Left hindlimb (tissue), 1 donor: ENCODE measurements around the gene ENPEP.
"Not testable (repeated sequence)": the region's sequence is repeated elsewhere in the genome, so short reads cannot be mapped to it uniquely, and the experiment has no call there.

ENCODE experiments used
- DNase-seq: peaks from one replicate; pipeline ENCODE4 v3.0.0-alpha.2; 2018

The ENPEP gene

GRCh38 chr4:110527156-110527555, 51.2 kb downstream of the ENPEP start:
- DNase-seq = no peak

GRCh38 chr4:110532901-110533589, 57.1 kb downstream of the ENPEP start:
- no peak for DNase-seq

- DNase-seq = no peak
Measured at GRCh38 chr4:110533590-110533910, 57.6 kb downstream of the ENPEP start.

- no peak for DNase-seq
Measured at GRCh38 chr4:110533940-110534339, 58.0 kb downstream of the ENPEP start.

GRCh38 chr4:110540581-110540980, 64.6 kb downstream of the ENPEP start:
- DNase-seq = no peak

GRCh38 chr4:110540982-110541451, 65.1 kb downstream of the ENPEP start:
- no peak for DNase-seq

GRCh38 chr4:110543577-110543976, 67.6 kb downstream of the ENPEP start:
- DNase-seq = no peak

- no peak for DNase-seq
Measured at GRCh38 chr4:110544594-110544993, 68.6 kb downstream of the ENPEP start.

- DNase-seq = no peak
Measured at GRCh38 chr4:110550260-110550659, 74.3 kb downstream of the ENPEP start.

GRCh38 chr4:110553197-110553596, 77.2 kb downstream of the ENPEP start:
- no peak for DNase-seq

- no peak for DNase-seq
Measured at GRCh38 chr4:110567214-110567613, 91.3 kb downstream of the ENPEP start.

- not testable (repeated sequence) for DNase-seq
Measured at GRCh38 chr4:110576696-110577095, 100.7 kb downstream of the ENPEP start.

- DNase-seq = no peak
Measured at GRCh38 chr4:110586131-110586850, 110.3 kb downstream of the ENPEP start.

GRCh38 chr4:110587666-110588285, 111.8 kb downstream of the ENPEP start:
- DNase-seq = no peak

- no peak for DNase-seq
Measured at GRCh38 chr4:110589297-110589696, 113.3 kb downstream of the ENPEP start.

GRCh38 chr4:110595583-110595982, 119.6 kb downstream of the ENPEP start:
- no peak for DNase-seq

- DNase-seq = no peak
Measured at GRCh38 chr4:110596431-110596830, 120.5 kb downstream of the ENPEP start.

GRCh38 chr4:110597582-110597981, 121.6 kb downstream of the ENPEP start:
- DNase-seq = no peak

GRCh38 chr4:110602061-110602460, 126.1 kb downstream of the ENPEP start:
- DNase-seq = no peak

GRCh38 chr4:110605077-110605476, 129.1 kb downstream of the ENPEP start:
- DNase-seq = no peak

GRCh38 chr4:110609044-110609750, 133.2 kb downstream of the ENPEP start:
- DNase-seq = no peak

- DNase-seq = no peak
Measured at GRCh38 chr4:110610620-110610939, 134.6 kb downstream of the ENPEP start.
